SK-N-SH (cell line): ENCODE data around the gene PUSL1.

Experiments used
- CTCF ChIP-seq: fragments of 200-600 bp; sonication (generic); IDR thresholded peaks from 2 replicates; pipeline ENCODE4 v1.6.1; 2017; ENCODE audit warnings: antibody characterized with exemption, mild to moderate bottlenecking, moderate library complexity
- EP300 ChIP-seq, 2 experiments: IDR thresholded peaks; 2 replicates each; pipeline versions ENCODE4 v1.4.0 to v1.6.1; 2012; ENCODE audit warnings: borderline replicate concordance in 1 of 2, low read depth in 1 of 2, low read length in 1 of 2
- EZH2phosphoT487 ChIP-seq: fragments of 200-600 bp; sonication (generic); IDR thresholded peaks from 2 replicates; pipeline ENCODE4 v1.6.1; 2017; ENCODE audit warnings: low read depth, mixed run types, mild to moderate bottlenecking, antibody characterized with exemption, moderate library complexity, borderline replicate concordance
- FOSL2 ChIP-seq: IDR thresholded peaks from 2 replicates; pipeline ENCODE4 v1.4.0; 2012; ENCODE audit warnings: low read depth, mild to moderate bottlenecking, moderate library complexity, borderline replicate concordance
- RCOR1 ChIP-seq: fragments of 150-350 bp; IDR thresholded peaks from 2 replicates; pipeline ENCODE4 v1.6.1; 2017; ENCODE audit warnings: antibody characterized with exemption, low read length
- RXRA ChIP-seq: IDR thresholded peaks from 2 replicates; pipeline ENCODE4 v1.4.0; 2012; ENCODE audit warnings: low read depth, mild to moderate bottlenecking, borderline replicate concordance
- TCF12 ChIP-seq: IDR thresholded peaks from 2 replicates; pipeline ENCODE4 v1.4.0; 2012
- USF1 ChIP-seq: IDR thresholded peaks from 2 replicates; pipeline ENCODE4 v1.4.0; 2012; ENCODE audit warnings: low read depth, borderline replicate concordance
- USF2 ChIP-seq: fragments of 150-350 bp; IDR thresholded peaks from 2 replicates; pipeline ENCODE4 v1.6.1; 2017; ENCODE audit warnings: antibody characterized with exemption, low read length, low read depth, borderline replicate concordance

GRCh38 chr1:1297802-1298424 lies 10.5 kb upstream of the PUSL1 start:
- TF ChIP-seq CTCF (no peak), EP300 (IDR thresholded peaks at IDR 0.05; ENCODE audit: borderline replicate concordance in 1 of 2, low read depth in 1 of 2, low read length in 1 of 2) (no peak), RXRA (no peak), USF1 (no peak), RCOR1 (no peak), TCF12 (no peak), EZH2phosphoT487 (no peak), USF2 (no peak), FOSL2 (no peak)
